CD4-positive, CD25-positive, alpha-beta regulatory T cell (primary cell): ENCODE results near the gene BET1. TPM values are rescaled to one million over a fixed set of nuclear protein-coding genes. Genes with fewer than 3 reads are reported as not detected.
"Not testable (repeated sequence)": the region's sequence is repeated elsewhere in the genome, so short reads cannot be mapped to it uniquely, and the experiment has no call there.

Experiments
- ATAC-seq, 2 donors: fragments of 150-1000 bp; cut with Tn5 transposase; one replicate each; pipeline ENCODE4 v1.10.0; 2021; ENCODE audit warnings: low read depth in 2 of 2, moderate number of reproducible peaks in 2 of 2, moderate library complexity in 1 of 2
- DNase-seq, 3 donors: peaks; one replicate each; pipeline versions ENCODE4 v3.0.0 to v3.0.0-alpha.2; 2012 to 2022; ENCODE audit warnings: mixed read lengths in 1 of 3
- H3K27ac ChIP-seq: one replicate; pipeline ENCODE4 v1.7.0; 2013; ENCODE audit warnings: mild to moderate bottlenecking, low read length; ENCODE audit not compliant: insufficient read depth, poor library complexity, severe bottlenecking
- H3K27me3 ChIP-seq: one replicate; pipeline ENCODE4 v1.7.0; 2013; ENCODE audit warnings: low read length; ENCODE audit not compliant: control insufficient read depth, insufficient read depth
- H3K36me3 ChIP-seq: one replicate; pipeline ENCODE4 v1.7.0; 2013; ENCODE audit warnings: mild to moderate bottlenecking, low read length, moderate library complexity; ENCODE audit not compliant: control insufficient read depth, insufficient read depth
- H3K4me1 ChIP-seq: 2 replicates; pipeline ENCODE4 v1.7.0; 2013; ENCODE audit warnings: mild to moderate bottlenecking, low read length; ENCODE audit not compliant: insufficient read depth, control insufficient read depth, poor library complexity, severe bottlenecking
- H3K4me3 ChIP-seq: one replicate; pipeline ENCODE4 v1.7.0; 2013; ENCODE audit warnings: low read depth, mild to moderate bottlenecking, low read length, moderate library complexity
- H3K9me3 ChIP-seq, 2 experiments: 1 replicate in 1 of 2; 2 replicates in 1 of 2; pipeline ENCODE4 v1.7.0; 2013; ENCODE audit warnings: low read length in 2 of 2, mild to moderate bottlenecking in 1 of 2, moderate library complexity in 1 of 2; ENCODE audit not compliant: control insufficient read depth in 2 of 2
- H3K27ac Mint-ChIP-seq, 3 donors: one replicate each; pipeline ENCODE4 v1.8.0; 2020 to 2022; ENCODE audit warnings: mild to moderate bottlenecking in 3 of 3, mixed read lengths in 3 of 3, moderate library complexity in 2 of 3
- H3K27me3 Mint-ChIP-seq: one replicate; pipeline ENCODE4 v1.8.0; 2022; ENCODE audit warnings: mild to moderate bottlenecking, mixed read lengths
- H3K36me3 Mint-ChIP-seq: one replicate; pipeline ENCODE4 v1.8.0; 2020; ENCODE audit warnings: mixed read lengths
- H3K4me1 Mint-ChIP-seq, 4 donors: one replicate each; pipeline ENCODE4 v1.8.0; 2020 to 2022; ENCODE audit warnings: mixed read lengths in 4 of 4, mild to moderate bottlenecking in 1 of 4
- H3K4me3 Mint-ChIP-seq, 4 donors: one replicate each; pipeline ENCODE4 v1.8.0; 2020 to 2022; ENCODE audit warnings: mild to moderate bottlenecking in 4 of 4, mixed read lengths in 4 of 4, moderate library complexity in 3 of 4
- H3K9me3 Mint-ChIP-seq, 7 donors: one replicate each; pipeline ENCODE4 v1.8.0; 2020 to 2022; ENCODE audit warnings: mixed read lengths in 7 of 7, mild to moderate bottlenecking in 3 of 7, moderate library complexity in 2 of 7
- polyA plus RNA-seq, 4 donors: library from polyadenylated mRNA; unstranded; fragments of 300-500 nt; fragmentation: Illumina TruSeq; gene quantifications; one replicate each; pipeline ENCODE4 v1.2.3, GENCODE V29; 2021
- total RNA-seq: library from RNA; stranded (reverse); gene quantifications from one replicate; pipeline ENCODE4 v1.2.3, GENCODE V29; 2022

Gene BET1
- total and polyA plus RNA-seq, 5 donors from 2014 or later, result 11.4 to 23.4 (median 17.7) TPM

DNA sequence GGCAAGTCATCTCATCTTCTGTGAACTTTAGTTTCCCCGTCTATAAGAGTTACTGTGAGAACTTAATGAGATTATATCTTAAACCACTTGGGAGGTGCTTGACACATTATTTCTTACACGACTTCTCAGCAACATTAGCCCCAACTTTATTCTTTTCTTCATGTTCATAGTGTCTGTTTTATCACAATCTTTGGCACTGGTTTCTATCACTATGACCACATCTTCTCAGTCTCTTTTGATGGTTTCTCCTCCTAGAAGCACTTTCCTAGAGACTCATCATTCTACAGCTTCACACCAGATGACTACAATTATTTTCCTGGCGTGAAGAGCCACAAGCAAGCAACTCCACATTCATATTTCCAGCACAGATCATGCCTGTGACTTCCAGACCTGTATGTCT lies 26.5 kb upstream of the BET1 start:
- Mint-ChIP-seq H3K9me3 (peaks cover 0 to 1% (median 0%) of the 10 kb centered on the region in 7 donors), H3K27ac (no peak overlapping the region), H3K4me1 (no peaks in the 10 kb centered on the region), H3K4me3 (no peak overlapping the region), H3K27me3 (peaks cover 18% of the 10 kb centered on the region), H3K36me3 (no peaks in the 10 kb centered on the region)
- no peak overlapping the region for H3K27ac ChIP-seq
- H3K4me3 ChIP-seq, result no peak overlapping the region
- no peaks in the 10 kb centered on the region for H3K9me3 ChIP-seq
- no peaks in the 10 kb centered on the region for H3K36me3 ChIP-seq
- no peak for DNase-seq
- ATAC-seq, result no peak
- no peaks in the 10 kb centered on the region for H3K4me1 ChIP-seq
- H3K27me3 ChIP-seq, result peaks cover 6% of the 10 kb centered on the region

DNA sequence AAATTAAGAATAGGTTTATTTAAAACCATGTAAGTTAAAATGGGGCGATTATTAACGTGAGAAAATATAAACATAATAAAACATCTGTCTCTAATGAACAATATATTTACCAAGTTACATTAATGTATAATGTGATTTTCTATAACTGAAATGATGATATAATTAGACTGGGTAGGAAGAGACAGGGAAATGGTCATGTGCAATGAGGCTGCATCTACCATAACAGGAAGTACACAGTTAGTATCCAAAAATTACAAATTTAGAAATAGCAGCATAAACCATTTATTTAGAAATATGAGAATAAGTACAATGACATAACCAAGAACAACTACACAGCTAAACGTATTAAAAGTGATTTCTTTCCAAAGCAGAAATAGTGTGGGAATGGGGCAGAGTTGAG lies 25.8 kb upstream of the BET1 start:
- Mint-ChIP-seq H3K4me3 (no peak overlapping the region), H3K9me3 (peaks cover 0 to 1% (median 0%) of the 10 kb centered on the region in 7 donors), H3K27me3 (peaks cover 23% of the 10 kb centered on the region), H3K36me3 (no peaks in the 10 kb centered on the region), H3K27ac (no peak overlapping the region), H3K4me1 (no peaks in the 10 kb centered on the region)
- no peak for DNase-seq
- Histone ChIP-seq H3K27me3 (peaks cover 6% of the 10 kb centered on the region), H3K36me3 (no peaks in the 10 kb centered on the region), H3K4me3 (no peak overlapping the region), H3K9me3 (no peaks in the 10 kb centered on the region), H3K27ac (no peak overlapping the region), H3K4me1 (no peaks in the 10 kb centered on the region)
- ATAC-seq, result no peak

DNA sequence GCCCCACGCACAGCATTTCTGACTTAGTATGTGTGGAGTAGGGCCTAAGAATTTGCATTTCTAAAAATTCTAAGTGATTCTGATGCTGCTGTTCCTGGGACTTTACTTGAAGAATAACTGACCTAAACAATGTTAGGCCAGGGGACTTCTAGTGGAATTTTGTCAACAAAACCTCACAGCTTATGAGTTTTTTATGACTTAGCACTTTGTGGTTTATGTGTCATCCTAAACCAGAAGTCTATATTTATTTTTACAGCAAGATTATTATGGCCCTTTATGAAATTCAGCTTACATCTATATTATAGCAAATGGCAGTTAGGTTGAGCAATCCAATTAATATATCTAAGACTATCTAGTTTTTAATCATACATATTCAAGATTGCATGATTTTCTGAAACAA lies 24.6 kb upstream of the BET1 start:
- no peaks in the 10 kb centered on the region for H3K36me3 Mint-ChIP-seq
- H3K27ac Mint-ChIP-seq, result no peak overlapping the region
- Histone ChIP-seq H3K9me3 (no peaks in the 10 kb centered on the region), H3K4me3 (no peak overlapping the region), H3K36me3 (no peaks in the 10 kb centered on the region), H3K4me1 (no peaks in the 10 kb centered on the region), H3K27ac (no peak overlapping the region), H3K27me3 (peaks cover 6% of the 10 kb centered on the region)
- DNase-seq (no peak), ATAC-seq (no peak)
- peaks cover 0 to 1% (median 0%) of the 10 kb centered on the region in 7 donors for H3K9me3 Mint-ChIP-seq
- no peak overlapping the region for H3K4me3 Mint-ChIP-seq
- no peaks in the 10 kb centered on the region for H3K4me1 Mint-ChIP-seq
- H3K27me3 Mint-ChIP-seq, result peaks cover 25% of the 10 kb centered on the region

DNA sequence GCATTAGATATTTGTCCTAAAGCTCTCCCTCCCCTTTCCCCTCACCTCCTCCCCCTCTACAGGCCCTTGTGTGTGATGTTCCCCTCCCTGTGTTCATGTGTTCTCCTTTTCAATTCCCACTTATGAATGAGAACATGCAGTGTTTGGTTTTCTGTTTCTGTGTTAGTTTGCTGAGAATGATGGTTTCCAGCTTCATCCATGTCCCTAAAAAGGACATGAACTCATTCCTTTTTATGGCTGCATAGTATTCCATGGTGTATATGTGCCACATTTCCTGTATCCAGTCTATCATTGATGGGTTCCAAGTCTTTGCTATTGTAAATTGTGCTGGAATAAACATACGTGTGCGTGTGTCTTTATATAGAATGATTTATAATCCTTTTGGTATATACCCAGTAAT lies 22.5 kb upstream of the BET1 start:
- H3K9me3 ChIP-seq, H3K36me3 ChIP-seq, H3K36me3 Mint-ChIP-seq, H3K27me3 ChIP-seq, H3K4me3 Mint-ChIP-seq, H3K4me1 Mint-ChIP-seq, H3K27ac Mint-ChIP-seq, H3K27ac ChIP-seq, H3K4me1 ChIP-seq, ATAC-seq, H3K9me3 Mint-ChIP-seq, H3K4me3 ChIP-seq, DNase-seq: not testable (repeated sequence)
- H3K27me3 Mint-ChIP-seq, result peaks cover 29% of the 10 kb centered on the region

DNA sequence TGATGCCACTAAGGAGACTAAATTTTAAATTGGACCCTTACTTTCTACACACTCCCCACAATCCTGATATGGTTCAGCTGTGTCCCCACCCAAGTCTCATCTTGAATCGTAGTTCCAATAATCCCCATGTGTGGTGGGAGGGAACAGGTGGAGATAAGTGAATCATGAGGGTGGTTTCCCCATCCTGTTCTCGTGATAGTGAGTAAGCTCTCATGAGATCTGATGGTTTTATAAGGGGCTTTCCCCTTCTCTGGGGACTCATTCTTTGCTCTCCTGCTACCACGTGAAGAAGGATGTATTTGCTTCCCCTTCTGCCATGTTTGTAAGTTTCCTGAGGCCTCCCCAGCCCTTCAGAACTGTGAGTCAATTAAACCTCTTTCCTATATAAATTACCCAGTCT lies 18.4 kb upstream of the BET1 start:
- no peaks in the 10 kb centered on the region for H3K9me3 ChIP-seq
- H3K4me1 ChIP-seq, result no peaks in the 10 kb centered on the region
- H3K9me3 Mint-ChIP-seq, result peaks cover 0 to 1% (median 0%) of the 10 kb centered on the region in 7 donors
- no peak overlapping the region for H3K4me3 ChIP-seq
- H3K27me3 Mint-ChIP-seq, result peaks cover 30% of the 10 kb centered on the region
- no peak overlapping the region for H3K27ac Mint-ChIP-seq
- DNase-seq (no peak), ATAC-seq (peak in 1 of 2 donors; percentile 18)
- H3K4me1 Mint-ChIP-seq, result no peaks in the 10 kb centered on the region
- no peaks in the 10 kb centered on the region for H3K36me3 Mint-ChIP-seq
- no peaks in the 10 kb centered on the region for H3K27me3 ChIP-seq
- H3K4me3 Mint-ChIP-seq, result no peak overlapping the region
- no peaks in the 10 kb centered on the region for H3K36me3 ChIP-seq
- H3K27ac ChIP-seq, result no peak overlapping the region

DNA sequence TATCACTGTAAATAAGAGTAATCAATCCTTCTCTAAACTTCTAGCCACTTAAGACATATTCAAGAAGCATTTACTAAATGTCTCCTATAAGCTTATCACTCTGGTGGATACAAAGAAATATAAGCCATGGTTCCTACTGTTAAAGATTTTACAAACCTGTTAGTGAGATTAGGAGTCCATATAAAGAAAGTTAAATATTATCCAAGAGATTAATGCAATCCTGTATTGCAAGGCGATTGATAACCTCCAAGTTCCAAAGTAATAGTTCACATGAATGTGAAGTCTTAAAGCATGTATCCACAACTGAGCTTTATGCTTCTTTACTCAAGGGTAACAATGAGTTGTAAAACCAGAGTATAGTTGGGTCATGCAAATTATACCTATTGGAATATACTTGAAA lies 12.6 kb upstream of the BET1 start:
- Histone ChIP-seq H3K4me1 (no peaks in the 10 kb centered on the region), H3K36me3 (no peaks in the 10 kb centered on the region), H3K9me3 (no peaks in the 10 kb centered on the region), H3K27me3 (no peaks in the 10 kb centered on the region), H3K4me3 (no peak overlapping the region), H3K27ac (no peak overlapping the region)
- no peaks in the 10 kb centered on the region for H3K4me1 Mint-ChIP-seq
- H3K4me3 Mint-ChIP-seq, result no peak overlapping the region
- H3K9me3 Mint-ChIP-seq, result peaks cover 0 to 1% (median 0%) of the 10 kb centered on the region in 7 donors
- peaks cover 21% of the 10 kb centered on the region for H3K27me3 Mint-ChIP-seq
- ATAC-seq (no peak), DNase-seq (no peak)
- no peak overlapping the region for H3K27ac Mint-ChIP-seq
- no peaks in the 10 kb centered on the region for H3K36me3 Mint-ChIP-seq

DNA sequence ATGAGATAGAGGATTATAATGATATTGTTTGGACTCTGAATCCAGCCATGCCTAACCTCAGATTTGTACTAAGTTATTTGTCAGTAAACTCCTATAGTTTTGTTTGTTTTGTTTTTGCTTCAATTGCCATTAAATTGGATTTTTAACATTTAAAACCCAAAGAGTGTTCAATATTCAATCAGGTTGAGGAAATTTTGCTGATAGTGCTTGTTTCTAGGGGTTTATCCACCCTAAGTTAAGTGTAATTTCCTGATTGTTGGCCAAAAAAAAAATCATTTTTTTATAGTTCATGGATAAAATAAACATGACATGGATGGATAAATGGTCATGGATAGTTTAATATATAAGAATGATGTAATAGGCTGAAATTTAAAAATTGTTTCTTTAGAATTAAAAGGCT lies 11.4 kb upstream of the BET1 start:
- Histone ChIP-seq H3K4me3 (no peak overlapping the region), H3K9me3 (no peaks in the 10 kb centered on the region), H3K4me1 (no peaks in the 10 kb centered on the region), H3K36me3 (no peaks in the 10 kb centered on the region), H3K27ac (no peak overlapping the region), H3K27me3 (no peaks in the 10 kb centered on the region)
- no peaks in the 10 kb centered on the region for H3K36me3 Mint-ChIP-seq
- ATAC-seq (no peak), DNase-seq (no peak)
- peaks cover 20% of the 10 kb centered on the region for H3K27me3 Mint-ChIP-seq
- H3K4me1 Mint-ChIP-seq, result no peaks in the 10 kb centered on the region
- H3K9me3 Mint-ChIP-seq, result peaks cover 0 to under 1% (median 0%) of the 10 kb centered on the region in 7 donors
- H3K27ac Mint-ChIP-seq, result no peak overlapping the region
- no peak overlapping the region for H3K4me3 Mint-ChIP-seq

DNA sequence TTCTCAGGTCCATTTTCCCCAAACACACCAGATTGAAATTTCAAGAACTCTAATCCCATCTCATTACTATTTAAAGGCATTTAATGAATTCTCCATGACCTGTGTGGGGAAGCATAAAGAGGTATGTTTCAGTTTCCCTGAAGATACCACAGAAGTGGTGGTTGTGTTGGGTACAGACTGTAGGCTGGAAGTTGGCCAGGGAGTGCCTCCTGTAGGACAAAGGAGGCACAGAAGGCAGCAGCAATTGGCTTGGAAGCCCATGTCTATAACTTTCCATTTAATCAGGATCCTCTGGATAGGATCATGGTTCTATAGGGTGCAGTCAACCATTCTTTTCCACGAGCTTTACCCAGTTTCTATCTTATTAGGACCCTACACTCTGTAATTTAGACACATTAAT lies 8.6 kb upstream of the BET1 start:
- no peaks in the 10 kb centered on the region for H3K9me3 Mint-ChIP-seq
- Histone ChIP-seq H3K9me3 (no peaks in the 10 kb centered on the region), H3K27ac (no peak overlapping the region), H3K4me3 (no peak overlapping the region), H3K36me3 (no peaks in the 10 kb centered on the region), H3K27me3 (peaks cover 3% of the 10 kb centered on the region), H3K4me1 (no peaks in the 10 kb centered on the region)
- no peak overlapping the region for H3K27ac Mint-ChIP-seq
- DNase-seq (no peak), ATAC-seq (no peak)
- no peaks in the 10 kb centered on the region for H3K4me1 Mint-ChIP-seq
- H3K27me3 Mint-ChIP-seq, result peaks cover 17% of the 10 kb centered on the region
- H3K4me3 Mint-ChIP-seq, result no peak overlapping the region
- no peaks in the 10 kb centered on the region for H3K36me3 Mint-ChIP-seq
